HUES64 (cell line): ENCODE measurements around the gene BRD1.
A peak's percentile ranks its signal among the peaks of the same experiment; 100 is the strongest.
"Not testable (repeated sequence)": the region's sequence is repeated elsewhere in the genome, so short reads cannot be mapped to it uniquely, and the experiment has no call there.

ENCODE experiments used
- H3K27ac ChIP-seq: 2 replicates; pipeline ENCODE4 v1.7.0; 2013; ENCODE audit warnings: low read depth, low read length, inconsistent platforms
- H3K27me3 ChIP-seq: 2 replicates; pipeline ENCODE4 v1.6.1; 2013; ENCODE audit warnings: mild to moderate bottlenecking, low read length; ENCODE audit not compliant: insufficient read depth
- H3K36me3 ChIP-seq: 2 replicates; pipeline ENCODE4 v1.6.1; 2013; ENCODE audit warnings: mild to moderate bottlenecking, low read length; ENCODE audit not compliant: insufficient read depth
- H3K4me1 ChIP-seq: 2 replicates; pipeline ENCODE4 v1.6.1; 2013; ENCODE audit warnings: mild to moderate bottlenecking, low read length, moderate library complexity; ENCODE audit not compliant: insufficient read depth
- H3K4me3 ChIP-seq: 2 replicates; pipeline ENCODE4 v1.5.1; 2013; ENCODE audit warnings: mild to moderate bottlenecking, low read length, moderate library complexity
- H3K9ac ChIP-seq: 2 replicates; pipeline ENCODE4 v1.6.1; 2013; ENCODE audit warnings: mild to moderate bottlenecking, low read depth, low read length
- H3K9me3 ChIP-seq: 2 replicates; pipeline ENCODE4 v1.6.1; 2013; ENCODE audit warnings: low read depth, low read length; ENCODE audit not compliant: insufficient read depth
- WGBS: fragments of 150-250, 120-280 bp; methylation state at CpG from one replicate; pipeline ENCODE4 v1.1.7; 2013; ENCODE audit warnings: missing lambda C conversion rate; 5-methylcytosine and 5-hydroxymethylcytosine counted together

Gene BRD1

GRCh38 chr22:49852898-49853894, 25.5 kb upstream of the BRD1 start, which contains the start of gene ZBED4:
ZBED4 (plus strand) TSS chr22:49853844; CDS start chr22:49883663, 29,819 bp downstream.
- H3K27ac ChIP-seq = peak within 1 kb of the TSS; percentile 64; the same call in 1 of the 2 replicates
- peak within 1 kb of the TSS; percentile 93 for H3K4me3 ChIP-seq
- H3K9ac ChIP-seq = peak within 1 kb of the TSS; percentile 82
- peaks cover 50% of the 10 kb centered on the region for H3K27me3 ChIP-seq
- H3K36me3 ChIP-seq = no peaks in the 10 kb centered on the region
- WGBS = 1% methylated on average over 127 of the region's 127 CpGs
- H3K9me3 ChIP-seq = no peaks in the 10 kb centered on the region
- H3K4me1 ChIP-seq = peaks cover 6% of the 10 kb centered on the region; the same call in 1 of the 2 replicates

DNA sequence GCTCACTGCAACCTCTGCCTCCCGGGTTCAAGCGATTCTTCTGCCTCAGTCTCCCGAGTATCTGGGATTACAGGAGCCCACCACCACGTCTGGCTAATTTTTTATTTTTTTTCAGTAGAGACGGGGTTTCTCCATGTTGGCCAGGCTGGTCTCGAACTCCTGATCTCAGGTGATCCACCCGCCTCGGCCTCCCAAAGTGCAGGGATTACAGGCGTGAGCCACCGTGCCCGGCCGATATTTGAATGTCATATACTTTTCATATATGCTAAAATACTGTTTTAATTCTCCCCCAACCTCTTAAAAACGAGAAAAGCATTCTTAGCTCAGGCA, 24.9 kb upstream of the BRD1 start:
- peak overlapping the region; percentile 93 for H3K4me3 ChIP-seq
- H3K36me3 ChIP-seq, H3K4me1 ChIP-seq, H3K9ac ChIP-seq, H3K9me3 ChIP-seq, H3K27ac ChIP-seq: not testable (repeated sequence)
- WGBS = 64% methylated on average over 13 of the region's 13 CpGs
- peaks cover 57% of the 10 kb centered on the region for H3K27me3 ChIP-seq

DNA sequence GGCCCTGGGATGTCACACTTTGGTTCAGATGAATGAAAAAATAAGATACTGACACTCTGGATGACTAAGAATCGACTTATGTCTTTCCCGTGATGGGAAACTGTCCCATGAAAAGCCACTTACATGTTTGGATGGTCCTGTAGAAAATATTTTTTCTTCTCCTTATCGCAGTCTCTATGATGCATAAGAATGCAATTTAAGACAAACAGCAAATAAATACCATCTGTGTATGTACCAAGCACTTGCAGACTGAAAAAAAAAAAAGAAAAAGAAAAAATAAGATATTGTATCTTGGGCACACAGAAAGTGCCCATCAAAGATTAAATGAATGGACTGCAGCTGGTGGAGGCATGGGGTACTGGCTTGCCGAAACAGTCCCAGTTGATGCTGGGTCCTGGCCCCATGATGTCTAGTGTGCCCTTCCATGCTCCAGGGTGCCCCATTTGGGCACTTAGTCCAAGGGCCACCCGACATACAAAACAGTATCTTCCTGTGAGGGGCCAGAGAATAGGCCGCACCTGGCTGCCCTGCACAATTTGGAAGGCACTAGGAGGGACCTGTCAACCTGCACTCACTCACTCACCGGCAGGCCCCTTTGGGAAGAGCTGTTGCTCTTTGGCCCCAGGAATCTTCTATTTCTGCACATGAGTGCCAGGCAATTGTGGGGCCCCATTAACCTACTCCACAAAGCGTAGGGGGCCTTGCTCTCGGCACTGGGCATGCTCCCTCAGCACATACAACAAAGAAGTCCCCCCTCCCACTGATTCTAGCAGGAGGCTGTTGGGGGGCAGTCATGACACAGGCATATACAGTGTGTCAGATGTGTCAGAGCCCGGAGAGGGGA, 23.5 kb upstream of the BRD1 start:
- H3K27me3 ChIP-seq = peaks cover 70% of the 10 kb centered on the region
- WGBS = 79% methylated on average over 10 of the region's 10 CpGs
- no peak overlapping the region for H3K27ac ChIP-seq
- no peaks in the 10 kb centered on the region for H3K9me3 ChIP-seq
- H3K4me3 ChIP-seq = no peak overlapping the region
- H3K4me1 ChIP-seq = peaks cover 6% of the 10 kb centered on the region; the same call in 1 of the 2 replicates
- H3K36me3 ChIP-seq = no peaks in the 10 kb centered on the region
- no peak overlapping the region for H3K9ac ChIP-seq

DNA sequence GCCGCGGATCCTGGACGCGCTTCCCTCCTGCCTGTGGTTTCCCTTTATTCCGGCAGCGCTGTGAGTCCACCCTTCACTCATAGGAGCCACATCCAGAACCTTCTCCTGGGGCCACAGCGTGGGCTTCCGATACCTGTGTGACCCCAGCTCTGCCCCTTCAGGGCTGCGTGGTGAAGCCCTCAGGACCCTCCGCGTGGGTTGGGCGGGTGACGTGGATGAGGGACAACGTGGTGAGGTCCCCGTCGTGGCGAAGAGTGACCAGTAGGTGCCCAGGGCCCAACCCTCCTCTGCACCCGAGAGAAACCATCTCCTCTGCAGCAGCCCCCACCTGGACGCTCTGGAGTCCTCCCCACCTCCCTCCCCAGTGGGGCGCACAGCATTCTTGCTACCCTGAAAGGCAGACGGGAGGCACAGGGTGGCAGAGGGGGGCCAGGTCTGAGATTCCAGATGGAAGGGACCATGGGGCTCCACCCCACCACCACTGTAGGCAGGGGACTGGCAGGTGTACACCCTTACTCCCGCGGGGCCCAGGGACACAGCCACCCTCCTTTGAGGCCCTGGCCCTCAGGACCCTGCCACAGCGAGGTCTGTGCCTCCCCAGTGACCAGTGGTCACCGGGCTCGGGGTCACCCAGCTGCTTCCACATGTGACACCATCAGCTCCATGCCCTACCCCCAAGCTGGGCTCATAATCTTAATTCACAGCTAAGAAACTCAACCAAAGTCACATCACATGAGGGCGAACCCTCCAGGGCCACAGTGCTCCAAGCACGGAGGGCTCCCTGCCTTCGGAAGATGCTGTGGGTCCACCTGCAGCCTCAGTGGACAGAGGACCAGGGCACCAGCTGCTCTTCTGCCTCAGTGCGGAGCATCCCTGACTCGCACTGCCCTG, 22.6 kb upstream of the BRD1 start:
- WGBS = 46% methylated on average over 31 of the region's 31 CpGs
- Histone ChIP-seq H3K9me3 (no peaks in the 10 kb centered on the region), H3K36me3 (no peaks in the 10 kb centered on the region), H3K27me3 (peaks cover 80% of the 10 kb centered on the region), H3K4me3 (peak overlapping the region; percentile 49; the same call in 1 of the 2 replicates), H3K9ac (no peak overlapping the region), H3K27ac (no peak overlapping the region), H3K4me1 (peaks cover under 1% of the 10 kb centered on the region; the same call in 1 of the 2 replicates)

DNA sequence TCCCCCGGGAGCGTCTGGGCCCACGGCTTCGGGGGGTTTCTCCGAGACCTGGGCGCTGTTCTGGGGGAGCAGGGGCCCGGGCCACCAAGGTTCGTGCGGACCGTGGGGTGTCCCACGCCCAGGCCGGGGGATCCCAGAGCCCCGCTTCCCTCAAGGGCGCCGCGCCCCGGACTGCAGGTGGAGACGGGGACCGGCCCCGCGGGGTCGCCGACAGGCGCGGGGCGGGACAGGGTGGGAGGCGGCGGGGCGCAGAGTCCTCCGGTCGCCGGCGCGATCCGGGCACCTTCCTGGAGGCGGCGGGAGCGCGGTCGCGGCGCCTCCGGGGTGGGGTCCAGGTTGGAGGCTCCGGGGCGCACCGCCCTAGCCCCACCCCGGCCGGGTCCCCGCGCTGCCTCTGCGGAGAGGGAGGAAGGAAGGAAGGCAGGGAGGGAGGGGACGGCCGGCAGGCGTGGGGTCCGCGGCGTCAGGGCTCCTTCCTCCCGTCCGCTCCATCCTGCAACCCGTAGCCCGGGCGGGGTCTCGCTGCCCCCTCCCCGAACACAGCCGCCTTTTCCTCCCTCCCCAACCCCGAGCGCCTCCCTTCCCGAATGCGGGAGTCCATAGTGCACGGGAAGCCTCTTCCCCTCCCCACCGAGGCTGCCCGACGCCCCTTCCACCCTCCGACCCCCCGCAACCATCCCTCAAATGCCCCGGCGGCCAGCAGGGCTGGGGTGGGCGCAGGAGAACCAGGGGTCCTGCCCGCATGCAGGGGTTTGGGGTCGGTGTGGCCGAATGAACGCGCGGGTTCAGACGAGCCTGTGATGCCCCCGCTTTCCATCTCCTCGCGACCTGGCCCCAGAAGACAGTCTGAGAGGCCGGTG, 21.7 kb upstream of the BRD1 start:
- no peaks in the 10 kb centered on the region for H3K4me1 ChIP-seq
- no peak overlapping the region for H3K27ac ChIP-seq
- no peaks in the 10 kb centered on the region for H3K9me3 ChIP-seq
- H3K4me3 ChIP-seq = peak overlapping the region; percentile 49
- peaks cover 88% of the 10 kb centered on the region for H3K27me3 ChIP-seq
- 2% methylated on average over 89 of the region's 89 CpGs for WGBS
- H3K36me3 ChIP-seq = no peaks in the 10 kb centered on the region
- no peak overlapping the region for H3K9ac ChIP-seq

- Histone ChIP-seq H3K27ac (no peak overlapping the region), H3K36me3 (no peaks in the 10 kb centered on the region), H3K9ac (no peak overlapping the region), H3K4me1 (no peaks in the 10 kb centered on the region), H3K27me3 (peaks cover 95% of the 10 kb centered on the region), H3K9me3 (no peaks in the 10 kb centered on the region), H3K4me3 (peak overlapping the region; percentile 49)
- WGBS = 1% methylated on average over 51 of the region's 51 CpGs
Measured at GRCh38 chr22:49848690-49849160, 21.1 kb upstream of the BRD1 start.

GRCh38 chr22:49847751-49848689, 20.3 kb upstream of the BRD1 start:
- H3K4me3 ChIP-seq = peak overlapping the region; percentile 49
- no peak overlapping the region for H3K27ac ChIP-seq
- WGBS = 18% methylated on average over 64 of the region's 64 CpGs
- peaks cover 93% of the 10 kb centered on the region for H3K27me3 ChIP-seq
- H3K36me3 ChIP-seq = no peaks in the 10 kb centered on the region
- H3K4me1 ChIP-seq = no peaks in the 10 kb centered on the region
- H3K9me3 ChIP-seq = no peaks in the 10 kb centered on the region
- H3K9ac ChIP-seq = no peak overlapping the region

DNA sequence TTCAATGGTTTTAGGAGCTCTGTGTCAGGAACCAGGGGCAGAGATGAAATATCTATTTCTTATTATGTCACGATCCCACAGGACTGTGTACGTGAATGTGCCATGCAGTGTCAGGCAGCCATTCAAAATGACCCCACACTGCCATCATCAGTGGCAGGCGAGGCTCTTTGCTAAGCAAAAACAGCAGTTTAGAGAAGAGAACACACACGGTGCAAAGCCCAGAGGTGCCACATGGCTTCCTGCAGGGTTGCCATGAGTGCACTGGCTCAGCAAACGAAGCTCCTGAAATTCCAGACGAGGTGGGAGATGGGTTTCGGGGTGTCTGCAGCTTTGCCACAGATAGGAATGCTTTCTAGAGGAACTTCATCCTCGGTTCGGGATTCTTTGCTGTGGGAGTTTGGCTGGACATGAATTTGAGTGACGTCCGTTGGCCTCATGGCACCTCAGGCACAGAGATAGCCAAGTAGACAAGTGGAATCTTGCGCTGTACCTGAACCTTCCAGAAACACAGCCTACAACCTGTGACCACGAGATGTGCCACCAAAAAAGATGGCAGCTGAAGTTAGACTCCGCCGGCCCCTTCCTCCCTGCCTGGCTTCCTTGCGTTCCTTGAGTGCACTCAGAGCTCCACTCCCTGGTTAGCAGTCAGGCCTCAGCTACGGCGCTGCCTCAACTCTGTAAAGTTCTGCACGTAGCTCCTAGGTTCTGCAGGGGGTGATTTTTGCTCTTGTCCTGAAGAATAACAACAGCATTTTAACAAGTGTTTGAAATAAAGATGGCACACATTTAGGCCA, 18.2 kb upstream of the BRD1 start:
- Histone ChIP-seq H3K9ac (no peak overlapping the region), H3K9me3 (no peaks in the 10 kb centered on the region), H3K36me3 (no peaks in the 10 kb centered on the region), H3K27me3 (peaks cover 74% of the 10 kb centered on the region), H3K4me1 (no peaks in the 10 kb centered on the region), H3K4me3 (no peak overlapping the region), H3K27ac (no peak overlapping the region)
- WGBS = 83% methylated on average over 19 of the region's 19 CpGs

DNA sequence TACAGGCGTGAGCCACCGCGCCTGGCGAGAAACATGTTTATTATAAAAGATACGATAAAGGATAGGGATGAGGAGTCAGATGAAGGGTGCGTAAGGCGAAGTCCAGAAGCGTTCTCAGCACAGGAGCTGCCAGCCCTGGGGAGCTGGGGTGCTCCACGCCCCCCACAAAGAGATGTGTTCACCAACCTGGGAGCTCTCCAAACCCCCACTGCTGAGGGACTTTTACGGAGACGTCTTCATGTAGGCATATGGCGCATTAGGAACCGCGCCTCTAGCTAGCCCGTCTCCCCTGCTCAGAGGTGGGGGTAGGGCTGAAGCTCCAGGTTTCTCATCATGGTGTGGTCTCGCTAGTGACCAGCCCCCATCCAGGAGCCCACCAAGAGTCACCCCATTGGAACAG, 17.6 kb upstream of the BRD1 start:
- WGBS = 87% methylated on average over 16 of the region's 16 CpGs
- Histone ChIP-seq H3K4me3 (no peak overlapping the region), H3K4me1 (no peaks in the 10 kb centered on the region), H3K36me3 (no peaks in the 10 kb centered on the region), H3K9ac (no peak overlapping the region), H3K27ac (no peak overlapping the region), H3K9me3 (no peaks in the 10 kb centered on the region), H3K27me3 (peaks cover 68% of the 10 kb centered on the region)
